Liver (tissue), 9 donors: ENCODE measurements around the gene DNM2. TPM values are rescaled to one million over a fixed set of nuclear protein-coding genes. Genes with fewer than 3 reads are reported as not detected.

ENCODE experiments used
- DNase-seq: peaks from one replicate; pipeline ENCODE4 v3.0.0-alpha.2; 2017; ENCODE audit warnings: low spot score
- H3K27ac ChIP-seq, 2 donors: one replicate each; pipeline ENCODE4 v1.7.0; 2013; ENCODE audit warnings: inconsistent platforms in 2 of 2, low read length in 2 of 2, control low read depth in 1 of 2, low read depth in 1 of 2, mild to moderate bottlenecking in 1 of 2
- H3K27me3 ChIP-seq, 4 donors: one replicate each; pipeline versions ENCODE4 v1.6.1 to v1.7.0; 2013; ENCODE audit warnings: low read length in 3 of 4, inconsistent platforms in 1 of 4, mild to moderate bottlenecking in 1 of 4, moderate library complexity in 1 of 4; ENCODE audit not compliant: control insufficient read depth in 4 of 4, insufficient read depth in 4 of 4
- H3K36me3 ChIP-seq, 4 donors: one replicate each; pipeline versions ENCODE4 v1.6.1 to v1.7.0; 2013; ENCODE audit warnings: low read length in 3 of 4, mild to moderate bottlenecking in 3 of 4, low read depth in 1 of 4, moderate library complexity in 1 of 4; ENCODE audit not compliant: control insufficient read depth in 4 of 4, insufficient read depth in 3 of 4
- H3K4me1 ChIP-seq, 4 donors: one replicate each; pipeline versions ENCODE4 v1.6.1 to v1.7.0; 2013; ENCODE audit warnings: low read length in 3 of 4, mild to moderate bottlenecking in 3 of 4, moderate library complexity in 1 of 4; ENCODE audit not compliant: control insufficient read depth in 4 of 4, insufficient read depth in 4 of 4
- H3K4me3 ChIP-seq, 3 donors: one replicate each; pipeline versions ENCODE4 v1.6.1 to v1.7.0; 2013; ENCODE audit warnings: low read length in 3 of 3, control low read depth in 1 of 3, low read depth in 1 of 3, mild to moderate bottlenecking in 1 of 3
- H3K9ac ChIP-seq, 2 donors: one replicate each; pipeline ENCODE4 v1.7.0; 2013; ENCODE audit warnings: low read length in 2 of 2, mild to moderate bottlenecking in 2 of 2, moderate library complexity in 2 of 2, control low read depth in 1 of 2, low read depth in 1 of 2
- H3K9me3 ChIP-seq, 4 donors: one replicate each; pipeline versions ENCODE4 v1.6.1 to v1.7.0; 2013; ENCODE audit warnings: low read length in 3 of 4; ENCODE audit not compliant: control insufficient read depth in 4 of 4
- CTCF ChIP-seq: fragments of 150-350 bp; IDR thresholded peaks from 2 replicates; pipeline ENCODE4 v1.5.1; 2017; ENCODE audit warnings: improper control_type of control experiment, low read depth, low read length; ENCODE audit not compliant: missing input control
- EGR1 ChIP-seq, 2 donors: IDR thresholded peaks; 2 replicates each; pipeline ENCODE4 v1.6.1; 2016 to 2018; ENCODE audit warnings: antibody characterized with exemption in 2 of 2, low read depth in 2 of 2
- FOXA1 ChIP-seq: IDR thresholded peaks from 2 replicates; pipeline ENCODE4 v1.6.1; 2016; ENCODE audit warnings: antibody characterized with exemption
- FOXA2 ChIP-seq: IDR thresholded peaks from 2 replicates; pipeline ENCODE4 v1.6.1; 2016; ENCODE audit warnings: antibody characterized with exemption
- GABPA ChIP-seq, 2 donors: IDR thresholded peaks in 1 of 2; conservative IDR thresholded peaks in 1 of 2; 2 replicates each; pipeline ENCODE4 v1.6.1; 2016; ENCODE audit warnings: antibody characterized with exemption in 2 of 2, mild to moderate bottlenecking in 1 of 2, moderate library complexity in 1 of 2
- HNF4A ChIP-seq, 2 donors: conservative IDR thresholded peaks; 2 replicates each; pipeline ENCODE4 v1.6.1; 2016; ENCODE audit warnings: antibody characterized with exemption in 2 of 2, mild to moderate bottlenecking in 2 of 2
- HNF4G ChIP-seq: IDR thresholded peaks from 2 replicates; pipeline ENCODE4 v1.6.1; 2016; ENCODE audit warnings: antibody characterized with exemption
- JUND ChIP-seq, 2 donors: IDR thresholded peaks; 2 replicates each; pipeline ENCODE4 v1.6.1; 2016; ENCODE audit warnings: antibody characterized with exemption in 2 of 2
- MAX ChIP-seq: IDR thresholded peaks from 2 replicates; pipeline ENCODE4 v1.6.1; 2016; ENCODE audit warnings: antibody characterized with exemption
- NR2F2 ChIP-seq: IDR thresholded peaks from 2 replicates; pipeline ENCODE4 v1.6.1; 2016; ENCODE audit warnings: antibody characterized with exemption
- RAD21 ChIP-seq, 2 donors: IDR thresholded peaks; 2 replicates each; pipeline ENCODE4 v1.6.1; 2016; ENCODE audit warnings: antibody characterized with exemption in 2 of 2, mild to moderate bottlenecking in 2 of 2
- RXRA ChIP-seq, 2 donors: IDR thresholded peaks; 2 replicates each; pipeline ENCODE4 v1.6.1; 2017 to 2018; ENCODE audit warnings: antibody characterized with exemption in 2 of 2, mild to moderate bottlenecking in 1 of 2
- SP1 ChIP-seq: IDR thresholded peaks from 2 replicates; pipeline ENCODE4 v1.6.1; 2018; ENCODE audit warnings: antibody characterized with exemption, mild to moderate bottlenecking
- TAF1 ChIP-seq: conservative IDR thresholded peaks from 2 replicates; pipeline ENCODE4 v1.6.1; 2016; ENCODE audit warnings: antibody characterized with exemption, mild to moderate bottlenecking
- YY1 ChIP-seq: IDR thresholded peaks from 2 replicates; pipeline ENCODE4 v1.6.1; 2016; ENCODE audit warnings: antibody characterized with exemption, mild to moderate bottlenecking
- ZBTB33 ChIP-seq: IDR thresholded peaks from 2 replicates; pipeline ENCODE4 v1.6.1; 2016; ENCODE audit warnings: antibody characterized with exemption
- WGBS: extraction: QIAGEN DNeasy Blood & Tissue Kit; methylation state at CpG from one replicate; pipeline ENCODE4 v1.1.7; 2013; 5-methylcytosine and 5-hydroxymethylcytosine counted together
- polyA plus RNA-seq, 2 donors: library from polyadenylated mRNA; stranded (reverse) in 1 of 2; unstranded in 1 of 2; fragments of 200-250 nt in 1 of 2; fragments of >200 nt in 1 of 2; fragmentation: Nextera tagmentation in 1 of 2; extraction: Ambion mirVana in 1 of 2; gene quantifications; one replicate each; pipeline versions ENCODE4 v1.2.1 to v1.2.3, GENCODE V29; 2013 to 2015
- total RNA-seq, 2 donors: library from RNA; depleted of rRNA; stranded (reverse); fragments of >200 nt; gene quantifications; one replicate each; pipeline ENCODE4 v1.2.3, GENCODE V29; 2014
- TF ChIP-seq, protein P1 (sequence below): IDR thresholded peaks from 2 replicates; pipeline ENCODE4 v1.6.1; 2016; ENCODE audit warnings: antibody characterized with exemption, mild to moderate bottlenecking
- TF ChIP-seq, protein P2 (sequence below): IDR thresholded peaks from 2 replicates; pipeline ENCODE4 v1.6.1; 2016; ENCODE audit warnings: antibody characterized with exemption
- donor health status: healthy.
- donor health status: healthy.
- donor health status: healthy.
- donor health status: healthy.
- donor health status: healthy.

The DNM2 gene
- total and polyA plus RNA-seq, 4 donors: 23.1 to 95.1 (median 59.1) TPM

DNA sequence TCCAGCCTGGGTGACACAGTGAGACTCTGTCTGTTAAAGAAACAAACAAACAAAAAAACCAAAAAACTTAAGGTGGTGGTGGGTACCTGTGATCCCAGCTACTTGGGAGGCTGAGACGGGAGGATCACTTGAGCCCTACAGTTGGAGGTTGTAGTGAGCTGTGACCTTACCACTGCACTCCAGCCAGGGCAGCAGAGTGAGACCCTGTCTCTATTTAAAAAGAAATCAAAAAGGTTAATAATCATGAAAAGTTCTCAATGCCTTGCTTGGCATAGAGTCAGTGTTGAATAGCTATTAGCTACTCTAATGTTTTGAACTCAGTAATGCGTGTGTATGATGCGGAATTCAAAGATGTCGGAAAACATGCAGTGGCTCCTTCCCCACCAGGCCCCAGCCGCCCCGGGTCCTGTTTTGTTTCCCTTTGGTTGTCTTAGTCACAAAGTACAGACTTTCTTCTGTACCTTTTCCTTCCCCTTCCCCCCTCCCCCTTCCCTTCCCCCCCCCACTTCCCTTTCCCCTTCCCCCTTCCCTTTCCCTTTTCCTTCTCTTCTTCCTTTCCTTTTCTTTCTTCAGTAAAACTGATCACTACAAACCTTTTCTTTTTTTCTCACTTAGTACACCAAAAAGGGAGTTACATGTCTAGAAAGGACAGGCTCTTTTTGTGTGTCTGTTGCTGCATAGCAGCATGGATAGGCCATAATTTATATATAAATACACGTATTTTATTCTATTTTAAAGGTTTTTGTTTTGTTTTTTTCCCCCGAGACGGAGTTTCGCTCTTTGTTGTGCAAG lies 35.2 kb downstream of the DNM2 start:
- H3K27ac ChIP-seq: no peak overlapping the region
- WGBS: 91% methylated on average over 10 of the region's 10 CpGs
- H3K36me3 ChIP-seq: no peaks in the 10 kb centered on the region
- H3K4me3 ChIP-seq: no peak overlapping the region
- H3K9ac ChIP-seq: no peak overlapping the region
- no peaks in the 10 kb centered on the region for H3K9me3 ChIP-seq
- DNase-seq: no peak
- no peaks in the 10 kb centered on the region for H3K27me3 ChIP-seq
- TF ChIP-seq, protein P1, sequence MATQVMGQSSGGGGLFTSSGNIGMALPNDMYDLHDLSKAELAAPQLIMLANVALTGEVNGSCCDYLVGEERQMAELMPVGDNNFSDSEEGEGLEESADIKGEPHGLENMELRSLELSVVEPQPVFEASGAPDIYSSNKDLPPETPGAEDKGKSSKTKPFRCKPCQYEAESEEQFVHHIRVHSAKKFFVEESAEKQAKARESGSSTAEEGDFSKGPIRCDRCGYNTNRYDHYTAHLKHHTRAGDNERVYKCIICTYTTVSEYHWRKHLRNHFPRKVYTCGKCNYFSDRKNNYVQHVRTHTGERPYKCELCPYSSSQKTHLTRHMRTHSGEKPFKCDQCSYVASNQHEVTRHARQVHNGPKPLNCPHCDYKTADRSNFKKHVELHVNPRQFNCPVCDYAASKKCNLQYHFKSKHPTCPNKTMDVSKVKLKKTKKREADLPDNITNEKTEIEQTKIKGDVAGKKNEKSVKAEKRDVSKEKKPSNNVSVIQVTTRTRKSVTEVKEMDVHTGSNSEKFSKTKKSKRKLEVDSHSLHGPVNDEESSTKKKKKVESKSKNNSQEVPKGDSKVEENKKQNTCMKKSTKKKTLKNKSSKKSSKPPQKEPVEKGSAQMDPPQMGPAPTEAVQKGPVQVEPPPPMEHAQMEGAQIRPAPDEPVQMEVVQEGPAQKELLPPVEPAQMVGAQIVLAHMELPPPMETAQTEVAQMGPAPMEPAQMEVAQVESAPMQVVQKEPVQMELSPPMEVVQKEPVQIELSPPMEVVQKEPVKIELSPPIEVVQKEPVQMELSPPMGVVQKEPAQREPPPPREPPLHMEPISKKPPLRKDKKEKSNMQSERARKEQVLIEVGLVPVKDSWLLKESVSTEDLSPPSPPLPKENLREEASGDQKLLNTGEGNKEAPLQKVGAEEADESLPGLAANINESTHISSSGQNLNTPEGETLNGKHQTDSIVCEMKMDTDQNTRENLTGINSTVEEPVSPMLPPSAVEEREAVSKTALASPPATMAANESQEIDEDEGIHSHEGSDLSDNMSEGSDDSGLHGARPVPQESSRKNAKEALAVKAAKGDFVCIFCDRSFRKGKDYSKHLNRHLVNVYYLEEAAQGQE: no peak
- TF ChIP-seq TAF1: no peak
- TF ChIP-seq RXRA (IDR thresholded peaks at IDR 0.05): no peak
- TF ChIP-seq FOXA1: no peak
- TF ChIP-seq NR2F2: no peak
- TF ChIP-seq HNF4A (conservative IDR thresholded peaks at IDR 0.05): no peak
- TF ChIP-seq RAD21 (IDR thresholded peaks at IDR 0.05): no peak
- no peak for TF ChIP-seq HNF4G
- TF ChIP-seq JUND (IDR thresholded peaks at IDR 0.05): no peak
- TF ChIP-seq FOXA2: no peak
- no peak for TF ChIP-seq GABPA (IDR thresholded peaks at IDR 0.05 in 1 of 2, conservative IDR thresholded peaks at IDR 0.05 in 1 of 2)
- TF ChIP-seq SP1: no peak
- no peak for TF ChIP-seq YY1
- TF ChIP-seq ZBTB33: no peak
- TF ChIP-seq CTCF: no peak
- no peak for TF ChIP-seq EGR1 (IDR thresholded peaks at IDR 0.05; ENCODE audit: low read depth in 2 of 2)
- H3K4me1 ChIP-seq: peaks cover 25 to 37% (median 26%) of the 10 kb centered on the region in 4 donors

- no peak overlapping the region for H3K9ac ChIP-seq
- H3K9me3 ChIP-seq: no peaks in the 10 kb centered on the region
- no peak overlapping the region for H3K4me3 ChIP-seq
- H3K27me3 ChIP-seq: no peaks in the 10 kb centered on the region
- WGBS: 92% methylated on average over 10 of the region's 10 CpGs
- no peak overlapping the region for H3K27ac ChIP-seq
- DNase-seq: no peak
- H3K36me3 ChIP-seq: peaks cover 0 to 4% (median 3%) of the 10 kb centered on the region in 4 donors
- H3K4me1 ChIP-seq: peaks cover 0 to 13% (median 3%) of the 10 kb centered on the region in 4 donors
- TF ChIP-seq RAD21 (IDR thresholded peaks at IDR 0.05): no peak
- TF ChIP-seq, protein P1: no peak
- no peak for TF ChIP-seq GABPA (IDR thresholded peaks at IDR 0.05 in 1 of 2, conservative IDR thresholded peaks at IDR 0.05 in 1 of 2)
- TF ChIP-seq FOXA2: no peak
- TF ChIP-seq NR2F2: no peak
- no peak for TF ChIP-seq MAX
- no peak for TF ChIP-seq HNF4G
- no peak for TF ChIP-seq YY1
- no peak for TF ChIP-seq FOXA1
- TF ChIP-seq EGR1 (IDR thresholded peaks at IDR 0.05; ENCODE audit: low read depth in 2 of 2): no peak
- TF ChIP-seq, protein P2, sequence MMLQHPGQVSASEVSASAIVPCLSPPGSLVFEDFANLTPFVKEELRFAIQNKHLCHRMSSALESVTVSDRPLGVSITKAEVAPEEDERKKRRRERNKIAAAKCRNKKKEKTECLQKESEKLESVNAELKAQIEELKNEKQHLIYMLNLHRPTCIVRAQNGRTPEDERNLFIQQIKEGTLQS: no peak
Measured at GRCh38 chr19:10756371-10756770, 38.5 kb downstream of the DNM2 start.
